SK-N-SH (cell line): Measurements from ENCODE around the gene LEF1. TPM values are rescaled to one million over a fixed set of nuclear protein-coding genes. Genes with fewer than 3 reads are reported as not detected.

ENCODE experiments used
- CTCF ChIA-PET: fragments of 300-600, 350-600 bp; formaldehyde crosslinking; extraction: SDS; loops from one replicate; lab custom pipeline; 2021; lab: Yijun Ruan, JAX
- POLR2A ChIA-PET: fragments of 350-600 bp; sonication (Branson Sonifier 250); formaldehyde crosslinking; extraction: SDS; loops from one replicate; lab custom pipeline; 2020; ENCODE audit warnings: antibody characterized with exemption, inconsistent platforms; lab: Yijun Ruan, JAX
- DNase-seq: peaks from one replicate; pipeline ENCODE4 v3.0.0; 2012
- H2AFZ ChIP-seq: fragments of 200-600 bp; sonication (generic); 2 replicates; pipeline ENCODE4 v1.8.1; 2016; ENCODE audit warnings: antibody characterized with exemption, mild to moderate bottlenecking, low read depth
- H3F3A ChIP-seq: fragments of 200-600 bp; sonication (generic); replicated peaks from 2 replicates; pipeline ENCODE3; 2016; ENCODE audit warnings: antibody characterized with exemption, mild to moderate bottlenecking; ENCODE audit not compliant: insufficient read depth
- H3K27ac ChIP-seq, 2 experiments: fragments of 200-500 bp in 1 of 2; fragments of 200-600 bp in 1 of 2; sonication (Bioruptor generic) in 1 of 2; sonication (generic), shearing (Covaris generic) in 1 of 2; 2 replicates each; pipeline versions ENCODE4 v1.5.1 to v1.6.1; 2014 to 2016; ENCODE audit warnings: low read depth in 2 of 2, inconsistent platforms in 1 of 2, low read length in 1 of 2, mild to moderate bottlenecking in 1 of 2, mixed read lengths in 1 of 2
- H3K27me3 ChIP-seq: fragments of 200-600 bp; sonication (generic), shearing (Covaris generic); 2 replicates; pipeline ENCODE4 v1.6.1; 2016; ENCODE audit warnings: mixed run types; ENCODE audit not compliant: insufficient read depth
- H3K36me3 ChIP-seq, 2 experiments: fragments of 200-500 bp in 1 of 2; fragments of 200-600 bp in 1 of 2; sonication (Bioruptor generic) in 1 of 2; sonication (generic) in 1 of 2; replicated peaks in 1 of 2; 2 replicates each; pipeline versions ENCODE3 to v1.5.1; 2014 to 2016; ENCODE audit warnings: low read length in 1 of 2, mild to moderate bottlenecking in 1 of 2; ENCODE audit not compliant: insufficient read depth in 2 of 2, control insufficient read depth in 1 of 2
- H3K4me1 ChIP-seq, 2 experiments: fragments of 200-500 bp in 1 of 2; fragments of 200-600 bp in 1 of 2; sonication (Bioruptor generic) in 1 of 2; sonication (generic), shearing (Covaris generic) in 1 of 2; 2 replicates each; pipeline versions ENCODE4 v1.5.1 to v1.6.1; 2014 to 2016; ENCODE audit warnings: low read depth in 1 of 2, low read length in 1 of 2, mixed run types in 1 of 2; ENCODE audit not compliant: insufficient read depth in 2 of 2, control insufficient read depth in 1 of 2
- H3K4me2 ChIP-seq: fragments of 200-600 bp; sonication (generic), shearing (Covaris generic); 2 replicates; pipeline ENCODE4 v1.6.1; 2017; ENCODE audit warnings: mixed run types
- H3K4me3 ChIP-seq, 2 experiments: fragments of 200-500 bp in 1 of 2; fragments of 200-600 bp in 1 of 2; sonication (Bioruptor generic) in 1 of 2; sonication (generic), shearing (Covaris generic) in 1 of 2; 2 replicates each; pipeline versions ENCODE4 v1.5.1 to v1.8.1; 2014 to 2016; ENCODE audit warnings: low read depth in 2 of 2, inconsistent platforms in 1 of 2, low read length in 1 of 2, mild to moderate bottlenecking in 1 of 2, mixed read lengths in 1 of 2, moderate library complexity in 1 of 2
- H3K79me2 ChIP-seq: fragments of 200-600 bp; sonication (generic); 2 replicates; pipeline ENCODE4 v1.8.1; 2017; ENCODE audit warnings: mild to moderate bottlenecking; ENCODE audit not compliant: insufficient read depth
- H3K9ac ChIP-seq: fragments of 200-600 bp; sonication (generic); 2 replicates; pipeline ENCODE4 v1.6.1; 2017; ENCODE audit warnings: mixed run types
- H3K9me2 ChIP-seq: fragments of 200-600 bp; sonication (generic); 2 replicates; pipeline ENCODE4 v1.6.1; 2017; ENCODE audit warnings: mixed run types
- H3K9me3 ChIP-seq: fragments of 200-600 bp; sonication (generic); 2 replicates; pipeline ENCODE4 v1.6.1; 2017; ENCODE audit warnings: mixed run types, mild to moderate bottlenecking, moderate library complexity
- H4K20me1 ChIP-seq: fragments of 200-600 bp; sonication (generic); 2 replicates; pipeline ENCODE4 v1.6.1; 2017; ENCODE audit warnings: mild to moderate bottlenecking, mixed run types; ENCODE audit not compliant: insufficient read depth
- ELF1 ChIP-seq: IDR thresholded peaks from 2 replicates; pipeline ENCODE4 v1.4.0; 2012
- FOSL2 ChIP-seq: IDR thresholded peaks from 2 replicates; pipeline ENCODE4 v1.4.0; 2012; ENCODE audit warnings: low read depth, mild to moderate bottlenecking, moderate library complexity, borderline replicate concordance
- GATA2 ChIP-seq: sonication (generic); formaldehyde crosslinking; IDR thresholded peaks from 2 replicates; pipeline ENCODE4 v1.5.0; 2020; ENCODE audit warnings: mild to moderate bottlenecking, missing genetic modification reagents
- JUND ChIP-seq: IDR thresholded peaks from 2 replicates; pipeline ENCODE4 v1.4.0; 2012
- MAX ChIP-seq: IDR thresholded peaks from 2 replicates; pipeline ENCODE4 v1.4.0; 2012; ENCODE audit warnings: low read depth
- MEF2A ChIP-seq: IDR thresholded peaks from 2 replicates; pipeline ENCODE4 v1.4.0; 2012; ENCODE audit warnings: low read depth, borderline replicate concordance
- NFIC ChIP-seq: IDR thresholded peaks from 2 replicates; pipeline ENCODE4 v1.4.0; 2012; ENCODE audit warnings: borderline replicate concordance
- NRF1 ChIP-seq: IDR thresholded peaks from 2 replicates; pipeline ENCODE4 v1.6.1; 2012; ENCODE audit warnings: low read depth, mild to moderate bottlenecking, low read length
- RCOR1 ChIP-seq: fragments of 150-350 bp; IDR thresholded peaks from 2 replicates; pipeline ENCODE4 v1.6.1; 2017; ENCODE audit warnings: antibody characterized with exemption, low read length
- RFX5 ChIP-seq: IDR thresholded peaks from 2 replicates; pipeline ENCODE4 v1.6.1; 2012; ENCODE audit warnings: mild to moderate bottlenecking, improper control_type of control experiment, low read length
- SIN3A ChIP-seq: IDR thresholded peaks from 2 replicates; pipeline ENCODE4 v1.6.1; 2012; ENCODE audit warnings: low read depth, mild to moderate bottlenecking, low read length, moderate library complexity, borderline replicate concordance
- SMC3 ChIP-seq: IDR thresholded peaks from 2 replicates; pipeline ENCODE4 v1.6.1; 2012; ENCODE audit warnings: low read depth, low read length, improper control_type of control experiment
- TAF1 ChIP-seq: IDR thresholded peaks from 2 replicates; pipeline ENCODE4 v1.6.1; 2012; ENCODE audit warnings: low read depth, mild to moderate bottlenecking, low read length, moderate library complexity, borderline replicate concordance
- USF2 ChIP-seq: fragments of 150-350 bp; IDR thresholded peaks from 2 replicates; pipeline ENCODE4 v1.6.1; 2017; ENCODE audit warnings: antibody characterized with exemption, low read length, low read depth, borderline replicate concordance
- ZBTB33 ChIP-seq: IDR thresholded peaks from 2 replicates; pipeline ENCODE4 v1.4.0; 2012; ENCODE audit warnings: low read depth, borderline replicate concordance
- WGBS: methylation state at CpG from one replicate; pipeline ENCODE4 v1.1.6; 2017; ENCODE audit warnings: low lambda C conversion rate; 5-methylcytosine and 5-hydroxymethylcytosine counted together
- polyA plus RNA-seq, 3 experiments: library from polyadenylated mRNA; depleted of rRNA; stranded (reverse); fragments of >200 nt; gene quantifications; 2 replicates each; pipeline ENCODE4 v1.2.3, GENCODE V29; 2012

LEF1 gene
- polyA plus RNA-seq, 1 of the 3 experiments (the other 2 are of a cell fraction) = 0.36 TPM

- no peaks in the 10 kb centered on the region for H3F3A ChIP-seq
- no peak overlapping the region for H3K9ac ChIP-seq
- H3K4me1 ChIP-seq = peaks cover 0 to 2% of the 10 kb centered on the region in 2 experiments; a peak in 1 of 4 replicates
- no peak overlapping the region for H3K4me3 ChIP-seq
- POLR2A ChIA-PET = no interaction called here
- no peaks in the 10 kb centered on the region for H3K36me3 ChIP-seq
- no peak for DNase-seq
- peaks cover 25% of the 10 kb centered on the region for H3K27me3 ChIP-seq
- CTCF ChIA-PET = interaction anchor here (1.1 kb wide), 1 partner anchor 93 kb away, joined by 3 read pairs; no protein-coding TSS in a partner anchor
- WGBS = 1% methylated on average over 4 of the region's 4 CpGs
- no peaks in the 10 kb centered on the region for H3K9me2 ChIP-seq
- no peak overlapping the region for H2AFZ ChIP-seq
- H3K27ac ChIP-seq = no peak overlapping the region
- no peaks in the 10 kb centered on the region for H4K20me1 ChIP-seq
- no peaks in the 10 kb centered on the region for H3K9me3 ChIP-seq
- TF ChIP-seq NFIC = no peak
- no peak for TF ChIP-seq NRF1
- TF ChIP-seq SIN3A = no peak
- no peak for TF ChIP-seq ZBTB33
- no peak for TF ChIP-seq MEF2A
- TF ChIP-seq RFX5 = no peak
- no peak for TF ChIP-seq SMC3
- TF ChIP-seq USF2 = no peak
- no peak for TF ChIP-seq ELF1
- no peak for TF ChIP-seq FOSL2
- TF ChIP-seq MAX = no peak
- no peak for TF ChIP-seq GATA2 (CRISPR knock-in tag)
- TF ChIP-seq TAF1 = no peak
- no peaks in the 10 kb centered on the region for H3K79me2 ChIP-seq
- H3K4me2 ChIP-seq = no peak overlapping the region
These were observed 57.0 kb downstream of the LEF1 start for GRCh38 chr4:108111781-108112180.

GRCh38 chr4:108110450-108110849 is 58.3 kb downstream of the LEF1 start:
- no peaks in the 10 kb centered on the region for H3K79me2 ChIP-seq

More at GRCh38 chr4:108110450-108110849, 58.3 kb downstream of the LEF1 start:
- ChIA-PET POLR2A (no interaction called here), CTCF (no interaction called here)
- Histone ChIP-seq H2AFZ (no peak overlapping the region), H3F3A (no peaks in the 10 kb centered on the region), H3K9ac (no peak overlapping the region), H3K4me1 (peaks cover 0 to 2% of the 10 kb centered on the region in 2 experiments; a peak in 1 of 4 replicates), H3K9me3 (no peaks in the 10 kb centered on the region), H3K27ac (no peak overlapping the region), H4K20me1 (no peaks in the 10 kb centered on the region), H3K9me2 (no peaks in the 10 kb centered on the region), H3K36me3 (no peaks in the 10 kb centered on the region), H3K4me2 (no peak overlapping the region), H3K27me3 (peaks cover 25% of the 10 kb centered on the region), H3K4me3 (no peak overlapping the region)
- no peak for DNase-seq
- TF ChIP-seq RCOR1 (no peak), ELF1 (no peak), JUND (no peak), SMC3 (no peak)
- WGBS = 2% methylated on average over 5 of the region's 5 CpGs
